Ectodermal cell (in vitro differentiated cells): ENCODE measurements around the gene MLN.
A peak's percentile ranks its signal among the peaks of the same experiment; 100 is the strongest.

Experiments used
- H3K27ac ChIP-seq: 2 replicates; pipeline ENCODE4 v1.7.0; 2013; ENCODE audit warnings: mild to moderate bottlenecking, low read depth, low read length; ENCODE audit not compliant: insufficient read depth, poor library complexity, severe bottlenecking
- H3K27me3 ChIP-seq: 2 replicates; pipeline ENCODE4 v1.7.0; 2013; ENCODE audit warnings: mild to moderate bottlenecking, low read length; ENCODE audit not compliant: insufficient read depth, control insufficient read depth, poor library complexity, severe bottlenecking
- H3K36me3 ChIP-seq: one replicate; pipeline ENCODE4 v1.7.0; 2013; ENCODE audit warnings: low read length; ENCODE audit not compliant: control insufficient read depth, insufficient read depth
- H3K4me1 ChIP-seq: one replicate; pipeline ENCODE4 v1.7.0; 2013; ENCODE audit warnings: low read length; ENCODE audit not compliant: control insufficient read depth, insufficient read depth
- H3K4me3 ChIP-seq: 2 replicates; pipeline ENCODE4 v1.7.0; 2013; ENCODE audit warnings: low read depth, low read length, control low read depth; ENCODE audit not compliant: insufficient read depth
- H3K9me3 ChIP-seq: 2 replicates; pipeline ENCODE4 v1.7.0; 2013; ENCODE audit warnings: mild to moderate bottlenecking, low read length, moderate library complexity; ENCODE audit not compliant: control insufficient read depth
- WGBS, 2 experiments: methylation state at CpG; one replicate each; pipeline ENCODE4 v1.1.7; 2013; ENCODE audit warnings: missing lambda C conversion rate in 2 of 2; 5-methylcytosine and 5-hydroxymethylcytosine counted together

Gene MLN

GRCh38 chr6:33788694-33789549 is 14.9 kb downstream of the MLN start, which contains the start of gene LEMD2:
TSS of gene LEMD2 (minus strand) at chr6:33789130. CDS start at chr6:33789116, 14 bp downstream.
- peaks cover 9% of the 10 kb centered on the region for H3K36me3 ChIP-seq
- WGBS, 2 experiments: 5 to 6% methylated on average over 85 to 86 of the region's 86 CpGs
- no peaks in the 10 kb centered on the region for H3K9me3 ChIP-seq
- H3K4me3 ChIP-seq: peak within 1 kb of the TSS; percentile 94
- H3K4me1 ChIP-seq: peaks cover 45% of the 10 kb centered on the region
- H3K27me3 ChIP-seq: peaks cover 3% of the 10 kb centered on the region
- peak within 1 kb of the TSS; percentile 5 for H3K27ac ChIP-seq

- H3K9me3 ChIP-seq: no peaks in the 10 kb centered on the region
- H3K27ac ChIP-seq: no peak overlapping the region
- peaks cover 17% of the 10 kb centered on the region for H3K36me3 ChIP-seq
- no peaks in the 10 kb centered on the region for H3K27me3 ChIP-seq
- H3K4me3 ChIP-seq: peak overlapping the region; percentile 94
- peaks cover 45% of the 10 kb centered on the region for H3K4me1 ChIP-seq
- 0 to 1% methylated on average over 53 of the region's 53 CpGs for WGBS, 2 experiments
Measured at GRCh38 chr6:33787954-33788693, 15.7 kb downstream of the MLN start.

DNA sequence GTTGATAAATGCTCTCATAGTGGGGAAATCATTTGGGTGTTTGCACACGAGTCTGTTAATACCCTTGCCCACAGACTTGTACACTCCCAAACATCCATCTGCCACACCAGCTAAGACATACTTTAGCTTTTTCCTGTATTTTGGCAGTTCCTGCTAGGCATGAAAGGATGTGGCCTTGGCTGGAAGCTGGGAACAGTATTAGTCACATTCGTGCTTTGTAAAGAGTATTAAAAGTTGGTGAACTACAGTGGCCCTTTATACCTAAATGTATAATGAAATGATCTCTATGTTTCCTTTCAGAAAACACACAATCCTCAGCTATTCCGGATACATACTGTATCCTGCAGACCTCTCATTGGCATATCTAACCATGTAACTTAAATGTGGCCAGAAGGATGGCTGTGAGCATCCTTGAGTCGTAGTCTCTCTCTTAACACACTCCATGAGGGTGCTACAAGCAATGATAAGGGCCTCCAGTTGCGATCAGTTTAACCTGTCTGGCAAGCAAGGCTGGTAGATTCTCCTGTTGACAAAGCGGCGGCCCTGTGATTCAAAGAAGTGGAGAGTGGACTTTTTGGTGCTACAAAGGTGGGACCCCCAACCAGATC is 16.4 kb downstream of the MLN start:
- Histone ChIP-seq H3K36me3 (peaks cover 20% of the 10 kb centered on the region), H3K9me3 (no peaks in the 10 kb centered on the region), H3K4me1 (peaks cover 49% of the 10 kb centered on the region), H3K27me3 (no peaks in the 10 kb centered on the region), H3K27ac (no peak overlapping the region), H3K4me3 (peak overlapping the region; percentile 94)
- WGBS, 2 experiments: 90 to 91% methylated on average over 7 of the region's 7 CpGs

- 94 to 97% methylated on average over 3 of the region's 3 CpGs for WGBS, 2 experiments
- H3K4me1 ChIP-seq: peaks cover 53% of the 10 kb centered on the region
- no peak overlapping the region for H3K27ac ChIP-seq
- peaks cover 20% of the 10 kb centered on the region for H3K36me3 ChIP-seq
- no peaks in the 10 kb centered on the region for H3K27me3 ChIP-seq
- H3K4me3 ChIP-seq: no peak overlapping the region
- H3K9me3 ChIP-seq: no peaks in the 10 kb centered on the region
Measured at GRCh38 chr6:33786736-33787135, 17.1 kb downstream of the MLN start.

DNA sequence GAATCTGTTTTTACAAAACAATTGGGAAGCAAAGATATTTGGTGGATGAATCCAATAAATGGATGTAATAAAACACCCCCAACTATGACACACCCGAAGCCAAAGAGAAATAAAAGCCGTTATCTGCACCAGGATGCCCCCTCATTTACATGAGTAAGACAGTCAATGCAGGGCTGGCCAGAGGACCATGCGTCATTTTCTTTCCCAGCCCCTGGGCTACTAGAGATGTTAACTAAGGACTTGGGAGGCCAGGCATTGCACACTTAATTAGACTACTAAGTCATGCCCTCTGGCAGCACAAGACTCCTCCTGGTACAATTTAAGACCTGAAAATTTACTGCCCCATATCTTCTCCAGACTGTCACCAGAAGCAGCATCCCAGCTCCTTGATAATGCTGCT is 18.0 kb downstream of the MLN start:
- H3K36me3 ChIP-seq: peaks cover 20% of the 10 kb centered on the region
- H3K27me3 ChIP-seq: no peaks in the 10 kb centered on the region
- H3K27ac ChIP-seq: no peak overlapping the region
- no peak overlapping the region for H3K4me3 ChIP-seq
- 42 to 64% methylated on average over 3 of the region's 3 CpGs for WGBS, 2 experiments
- peaks cover 54% of the 10 kb centered on the region for H3K4me1 ChIP-seq
- no peaks in the 10 kb centered on the region for H3K9me3 ChIP-seq

- H3K4me1 ChIP-seq: peaks cover 60% of the 10 kb centered on the region
- H3K4me3 ChIP-seq: no peak overlapping the region
- peaks cover 20% of the 10 kb centered on the region for H3K36me3 ChIP-seq
- 86% methylated on average over 13 of the region's 13 CpGs for WGBS, 2 experiments
- H3K27me3 ChIP-seq: no peaks in the 10 kb centered on the region
- no peaks in the 10 kb centered on the region for H3K9me3 ChIP-seq
- H3K27ac ChIP-seq: no peak overlapping the region
Measured at GRCh38 chr6:33784787-33785186, 19.0 kb downstream of the MLN start.

- H3K4me1 ChIP-seq: peaks cover 62% of the 10 kb centered on the region
- H3K36me3 ChIP-seq: peaks cover 20% of the 10 kb centered on the region
- WGBS, 2 experiments: 95 to 97% methylated on average over 8 to 10 of the region's 10 CpGs
Measured at GRCh38 chr6:33783781-33784520, 19.9 kb downstream of the MLN start.

GRCh38 chr6:33782561-33782960 is 21.2 kb downstream of the MLN start:
- Histone ChIP-seq H3K4me1 (peaks cover 72% of the 10 kb centered on the region), H3K27me3 (no peaks in the 10 kb centered on the region), H3K36me3 (peaks cover 20% of the 10 kb centered on the region), H3K9me3 (no peaks in the 10 kb centered on the region), H3K27ac (no peak overlapping the region), H3K4me3 (no peak overlapping the region)
- 96 to 97% methylated on average over 5 of the region's 5 CpGs for WGBS, 2 experiments

More at GRCh38 chr6:33783781-33784520, 19.9 kb downstream of the MLN start:
- no peak overlapping the region for H3K4me3 ChIP-seq
- H3K27me3 ChIP-seq: no peaks in the 10 kb centered on the region
- no peak overlapping the region for H3K27ac ChIP-seq
- H3K9me3 ChIP-seq: no peaks in the 10 kb centered on the region

DNA sequence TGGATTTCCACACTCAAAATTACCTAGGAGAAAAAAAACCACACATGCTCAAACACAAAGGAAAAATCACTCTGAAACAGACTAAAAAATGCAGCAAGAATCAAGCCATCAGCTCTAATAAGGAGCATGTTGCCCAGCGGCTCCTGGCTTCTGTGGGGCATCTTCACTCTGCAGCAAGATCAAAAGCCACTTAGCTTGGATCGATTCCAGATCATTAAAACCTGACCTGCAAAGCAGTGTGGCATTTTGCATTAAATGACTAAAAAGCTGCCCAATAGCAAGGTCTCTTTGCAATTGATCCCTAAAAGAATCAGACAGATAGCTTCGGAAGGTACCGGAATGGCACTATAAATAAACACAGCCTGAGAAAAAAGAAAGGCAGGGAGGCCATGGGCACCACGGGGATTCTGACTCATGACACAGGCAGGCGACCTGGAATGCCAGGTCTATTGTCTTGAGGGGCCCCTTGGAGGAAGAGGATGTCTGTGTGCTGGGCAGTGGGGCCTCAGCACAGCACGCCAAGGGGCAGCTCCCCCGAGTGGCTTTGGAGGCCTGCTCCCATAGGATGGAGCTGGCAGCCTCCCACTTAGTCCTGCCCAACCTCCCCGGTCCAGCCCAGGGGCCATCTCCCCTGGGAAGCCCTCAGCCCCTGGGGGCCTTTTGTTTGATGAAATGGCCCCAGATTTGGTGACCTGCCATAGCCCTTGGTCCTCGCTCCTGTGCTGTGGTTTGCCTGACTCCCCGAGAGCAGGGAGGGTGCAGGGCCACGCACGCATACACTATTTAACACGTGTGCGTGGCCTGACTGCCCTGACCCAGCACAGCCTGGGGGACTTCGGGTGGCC is 22.4 kb downstream of the MLN start:
- 44 to 49% methylated on average over 16 of the region's 16 CpGs for WGBS, 2 experiments
- Histone ChIP-seq H3K27ac (peak overlapping the region; percentile 57), H3K9me3 (no peaks in the 10 kb centered on the region), H3K27me3 (no peaks in the 10 kb centered on the region), H3K36me3 (peaks cover 32% of the 10 kb centered on the region), H3K4me3 (no peak overlapping the region), H3K4me1 (peaks cover 65% of the 10 kb centered on the region)
